TTC549 (cell line): Measurements from ENCODE around the gene RNF212B.

Source experiments
- FAIRE-seq: peaks from 2 replicates; lab custom pipeline; 2012; peaks lifted over from hg19 to GRCh38; lab: Jason Lieb, UNC

RNF212B gene

DNA sequence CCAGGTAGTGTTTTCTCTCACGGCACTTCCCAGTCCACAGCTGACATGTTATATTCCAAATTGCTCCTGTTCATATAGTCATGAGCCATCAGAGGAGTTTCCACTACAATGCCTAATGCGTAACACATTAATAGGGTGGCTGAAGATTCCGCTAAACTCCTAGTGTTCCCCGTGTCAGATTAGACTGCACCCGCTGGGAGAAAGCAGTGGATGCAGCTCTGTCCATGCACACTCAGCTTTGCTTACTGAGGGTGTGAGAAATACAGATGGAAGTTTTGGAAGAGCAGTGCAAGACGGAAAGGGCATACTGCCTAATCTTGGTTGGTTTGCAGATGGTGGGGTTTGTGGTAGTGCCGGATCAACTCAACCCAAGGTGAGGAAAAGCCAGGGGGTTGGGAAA is 59.4 kb downstream of the RNF212B start:
- no peak for FAIRE-seq

DNA sequence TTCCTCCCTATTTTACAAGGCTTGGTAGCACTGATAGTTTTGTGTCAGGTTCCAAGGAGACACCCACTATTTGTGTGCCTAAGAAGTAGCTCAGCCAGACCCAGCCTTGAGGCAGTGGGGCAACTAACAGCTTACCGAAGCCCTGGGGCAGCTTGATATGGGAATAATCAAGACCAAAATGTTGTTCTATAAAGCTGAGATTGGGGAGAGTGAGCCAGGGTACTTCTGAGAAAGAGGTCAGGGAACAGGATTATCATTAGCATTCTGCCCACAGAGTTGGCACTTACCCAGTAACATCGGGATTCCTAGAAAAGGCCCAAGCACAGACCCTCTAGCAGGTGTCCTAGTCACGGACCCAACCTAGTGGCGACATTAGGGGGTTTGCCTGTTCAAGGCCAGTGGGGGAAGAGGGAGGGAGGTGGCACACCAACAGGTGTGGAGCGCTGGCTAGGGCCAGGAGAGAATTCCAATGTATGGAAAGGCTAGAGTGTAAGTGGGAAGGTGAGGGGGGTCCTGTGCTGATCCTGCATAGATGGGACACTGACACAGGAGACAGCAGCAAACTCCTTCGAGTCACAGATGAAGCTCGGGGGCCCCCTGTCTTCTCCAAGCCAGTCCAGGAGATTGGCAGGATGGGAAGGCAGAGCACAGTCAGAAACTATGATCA is 60.0 kb downstream of the RNF212B start:
- FAIRE-seq = no peak

DNA sequence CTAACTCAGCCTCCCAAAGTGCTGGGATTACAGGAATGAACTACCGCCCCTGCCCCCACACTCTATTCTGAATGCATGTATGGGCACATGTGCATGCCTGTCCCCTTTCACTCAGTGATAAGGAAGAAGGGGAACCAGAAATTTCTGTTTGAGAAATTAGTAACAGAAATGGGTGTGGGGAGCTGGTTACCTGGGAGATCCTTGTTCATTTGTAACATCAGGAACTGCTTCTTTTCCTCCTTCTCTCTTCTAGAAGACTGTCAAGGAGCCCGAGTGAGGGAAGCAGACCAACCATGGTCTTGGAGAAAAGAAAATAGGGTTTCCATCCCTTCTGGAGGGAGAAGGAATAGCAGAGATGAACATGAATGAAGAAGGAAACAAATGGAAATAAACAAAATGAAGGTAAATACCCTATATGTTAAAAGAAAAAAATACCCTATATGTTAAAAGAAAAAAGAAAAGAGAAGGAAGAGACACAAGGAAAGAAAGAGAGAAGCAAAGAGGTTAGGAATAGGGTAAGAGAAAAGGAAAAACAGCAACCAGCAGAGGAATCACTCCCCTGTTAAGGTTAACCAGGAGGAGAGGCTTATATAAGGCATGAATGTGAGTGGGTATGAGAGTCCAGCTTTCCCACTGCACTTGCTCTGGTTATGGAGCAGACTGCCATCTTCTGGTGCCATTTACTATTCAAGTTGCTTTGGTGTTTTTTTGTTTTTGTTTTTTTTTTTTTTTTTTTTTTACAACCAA is 61.6 kb downstream of the RNF212B start:
- no peak for FAIRE-seq

DNA sequence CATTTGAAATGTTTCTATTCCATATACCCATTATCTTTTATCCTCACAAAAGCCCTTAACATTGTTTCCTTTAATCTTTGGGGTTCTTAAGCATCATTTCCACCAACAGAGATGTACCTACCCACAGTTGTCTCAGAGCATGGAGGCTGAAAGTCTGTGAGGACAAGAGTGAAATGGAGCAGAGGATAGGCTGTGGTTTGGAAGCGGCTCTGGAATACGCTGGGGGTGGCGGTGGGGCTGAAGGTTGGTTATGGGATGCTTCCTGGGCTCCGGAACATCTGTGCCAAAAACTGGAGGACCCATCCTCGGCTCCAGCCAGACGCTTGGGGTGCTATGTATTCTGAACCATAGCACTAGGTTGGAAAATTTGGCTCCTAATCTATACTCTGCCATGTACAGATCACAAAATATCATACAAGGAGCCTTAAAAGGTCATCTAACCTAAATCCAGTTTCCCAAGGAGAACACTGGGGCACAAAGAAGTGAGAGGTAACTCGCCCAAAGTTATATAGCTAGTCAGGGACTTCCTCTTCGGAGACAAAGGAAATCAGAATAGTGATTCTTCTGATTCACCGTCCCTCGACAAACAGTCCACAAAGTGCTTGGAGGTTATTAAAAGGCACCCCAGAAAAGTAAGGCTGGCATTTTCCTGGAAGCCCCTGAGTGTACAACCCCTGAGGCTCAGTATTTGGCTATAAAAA is 62.4 kb downstream of the RNF212B start:
- no peak for FAIRE-seq

DNA sequence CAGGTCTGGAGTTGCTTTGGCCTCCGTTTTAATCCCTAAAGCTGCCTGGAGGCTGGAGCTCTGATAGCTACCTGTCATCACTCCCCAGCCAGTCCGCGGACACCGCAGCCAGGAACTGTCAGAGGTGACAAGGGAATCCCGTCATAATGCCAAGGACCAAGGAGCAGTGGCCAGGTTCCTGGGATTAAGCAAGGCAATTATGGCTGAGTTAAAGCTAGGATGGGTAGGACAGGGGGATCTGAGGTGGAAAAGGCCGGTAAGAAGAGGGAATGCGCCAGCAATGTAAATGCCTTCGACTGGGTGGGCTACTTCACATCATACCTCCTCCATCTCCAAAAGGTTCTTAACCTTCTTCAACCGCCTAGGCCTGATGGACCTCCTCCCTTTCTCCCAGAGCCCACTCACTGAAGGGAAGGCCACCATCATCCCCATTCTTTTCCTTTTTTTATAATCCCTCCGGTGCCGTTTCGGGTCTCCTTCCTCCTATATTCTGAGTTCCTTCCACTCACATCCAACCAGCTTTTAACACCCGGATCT is 63.0 kb downstream of the RNF212B start:
- FAIRE-seq = no peak

DNA sequence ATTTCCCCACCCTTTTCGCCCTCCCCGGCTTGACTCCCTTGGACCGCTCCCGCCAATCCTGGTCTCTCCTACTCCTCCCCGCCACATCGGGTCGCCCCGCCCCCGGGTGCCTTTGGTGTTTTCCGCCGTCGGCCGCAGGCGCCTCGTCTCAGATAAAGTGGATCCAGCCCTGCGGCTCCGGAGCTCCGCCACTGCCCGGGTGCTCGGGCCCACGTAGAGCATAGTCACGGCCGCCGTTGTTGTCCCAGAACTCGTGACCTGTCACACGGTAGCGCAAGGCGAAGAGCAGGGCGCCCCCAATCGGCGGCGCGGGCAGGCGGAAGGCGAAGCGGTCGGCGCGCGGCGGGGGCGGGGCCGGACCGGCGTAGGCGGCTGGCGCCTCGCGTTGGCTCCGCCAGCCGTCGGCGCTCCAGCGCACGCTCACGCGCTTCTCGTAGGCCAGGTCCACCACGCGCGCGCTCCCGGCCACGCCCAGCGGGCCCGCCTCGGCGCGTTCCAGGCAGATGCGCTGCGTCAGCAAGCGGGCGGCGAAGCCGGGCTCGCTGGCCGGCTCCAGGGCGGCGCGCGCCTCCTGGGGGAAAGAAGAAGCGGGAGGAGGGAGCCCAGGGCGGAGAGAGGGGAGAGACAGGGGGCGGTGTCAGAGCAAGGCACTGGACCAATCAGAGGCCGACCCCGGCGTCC is 63.7 kb downstream of the RNF212B start:
- FAIRE-seq = no peak

DNA sequence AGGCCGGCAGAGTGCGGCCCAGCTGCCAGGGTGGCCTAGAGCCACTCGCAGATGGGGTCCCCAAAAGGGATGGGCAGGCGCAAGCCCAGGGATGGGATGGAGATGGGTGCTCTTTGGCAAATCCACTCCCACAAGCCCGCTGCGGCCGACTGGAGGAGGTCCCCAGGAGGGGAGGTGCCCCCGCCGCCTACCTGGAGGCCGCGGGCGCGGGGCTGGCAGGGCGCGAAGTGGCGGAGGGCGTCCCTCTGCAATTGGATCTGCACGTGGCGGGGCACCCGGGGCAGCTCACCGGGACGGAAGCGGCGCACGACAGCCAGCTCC is 64.2 kb downstream of the RNF212B start:
- no peak for FAIRE-seq

DNA sequence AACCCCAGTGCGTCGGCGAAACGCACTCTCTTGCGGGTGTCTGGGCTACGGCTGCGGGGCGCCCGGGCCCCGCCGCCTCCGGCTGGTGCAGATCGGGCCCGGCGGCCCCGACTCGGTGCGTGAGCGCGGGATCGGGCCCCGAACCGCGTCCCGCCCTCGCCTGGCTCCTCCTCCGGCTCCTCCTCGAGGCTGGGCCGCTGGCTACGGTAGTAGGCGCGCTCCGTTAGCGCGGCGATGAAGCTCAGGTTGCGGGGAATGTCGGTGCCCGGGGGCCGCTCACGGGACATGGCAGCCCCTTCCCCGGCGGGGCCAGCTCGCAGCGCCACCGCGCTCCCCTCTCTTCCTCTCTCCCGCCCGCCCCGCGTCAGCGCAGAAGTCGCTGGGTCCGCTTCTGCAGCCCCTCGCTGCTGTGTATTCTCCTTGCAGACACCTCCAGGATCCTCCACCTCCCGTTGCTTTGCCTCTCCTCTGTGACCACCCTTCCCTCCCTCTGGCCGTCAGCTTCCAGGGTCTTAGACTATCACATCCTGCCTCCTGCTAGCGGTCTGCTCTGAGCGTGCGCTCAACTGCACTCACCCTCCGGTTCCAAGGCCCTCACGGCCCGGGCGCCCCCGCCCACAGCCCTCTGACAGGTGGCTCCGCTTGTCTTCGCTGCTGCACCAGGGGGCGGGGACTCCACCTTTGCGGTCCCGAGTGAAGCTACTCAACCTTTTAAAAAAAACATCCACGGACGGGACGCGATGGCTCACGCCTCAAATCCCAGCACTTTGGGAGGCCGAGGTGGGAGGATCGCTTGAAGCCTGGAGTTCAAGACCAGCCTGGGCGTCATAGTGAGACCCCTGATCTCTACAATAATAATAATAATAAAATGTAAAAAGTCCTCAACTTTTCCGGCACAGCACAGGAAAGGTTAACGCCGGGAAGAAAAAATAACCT is 64.8 kb downstream of the RNF212B start, which contains the start of gene PPP1R3E:
Gene PPP1R3E (minus strand): TSS at position 570 of the 936 bp plus-strand sequence. CDS start 283 bp downstream, at position 287.
- no peak for FAIRE-seq

DNA sequence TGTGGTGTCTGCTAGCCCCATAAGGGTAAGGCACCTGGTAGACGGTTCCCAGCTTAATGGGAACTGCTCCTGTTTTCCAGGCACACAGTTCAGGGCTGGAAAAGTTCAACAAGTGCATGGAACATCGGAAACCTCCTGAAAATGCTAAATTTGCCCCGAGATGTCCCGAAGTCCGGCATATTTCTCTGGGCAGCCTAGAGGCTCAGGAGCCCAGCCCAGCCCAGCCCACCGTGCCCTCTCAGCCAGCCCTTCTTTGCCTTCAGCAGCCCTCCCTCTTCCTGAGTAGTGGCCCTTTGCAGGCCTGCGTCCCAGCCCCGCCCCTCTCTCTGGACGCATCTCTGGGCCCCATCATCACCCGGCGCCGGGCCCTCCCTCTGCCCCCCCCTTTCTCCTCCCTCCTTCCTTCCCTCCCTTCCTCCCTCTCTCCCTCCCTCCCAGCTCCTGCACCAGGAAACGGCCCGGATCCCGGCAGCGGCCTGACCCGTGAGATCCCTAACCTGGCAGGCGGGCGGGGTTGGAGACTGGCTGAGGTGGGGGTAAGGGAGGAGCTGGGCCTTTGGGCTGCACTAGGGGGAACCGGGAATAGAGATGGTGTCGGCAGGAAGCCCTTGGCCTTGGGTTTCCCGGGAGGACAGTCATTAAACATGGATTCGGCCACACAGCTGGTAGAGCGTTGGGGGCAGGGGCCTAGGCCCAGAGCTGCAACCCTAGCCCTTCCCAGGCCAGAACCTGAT is 68.8 kb downstream of the RNF212B start, which contains the start of gene BCL2L2:
Gene BCL2L2 (plus strand): TSS at position 422 of the 734 bp plus-strand sequence. CDS start 935 bp downstream, outside the sequence.
- FAIRE-seq = no peak

DNA sequence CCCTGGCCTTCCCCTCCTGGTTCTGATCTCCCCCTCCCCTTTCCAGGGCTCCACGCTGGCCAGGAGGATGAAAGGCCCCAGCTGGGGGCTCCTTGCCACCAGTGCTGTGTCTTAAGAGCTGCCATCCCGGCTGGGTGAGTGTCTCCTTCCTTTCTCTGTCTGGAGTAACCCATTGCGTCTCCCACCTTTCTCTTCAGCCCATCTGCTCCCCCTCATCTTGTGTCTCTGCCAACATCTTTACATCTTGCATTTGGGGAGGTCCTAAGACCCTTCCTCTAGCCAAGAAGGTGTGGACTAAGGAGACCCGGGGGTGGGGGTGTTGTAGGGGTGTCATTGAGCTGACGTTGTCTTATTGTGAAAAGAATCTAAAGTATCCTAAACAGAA is 69.4 kb downstream of the RNF212B start:
- FAIRE-seq = no peak

DNA sequence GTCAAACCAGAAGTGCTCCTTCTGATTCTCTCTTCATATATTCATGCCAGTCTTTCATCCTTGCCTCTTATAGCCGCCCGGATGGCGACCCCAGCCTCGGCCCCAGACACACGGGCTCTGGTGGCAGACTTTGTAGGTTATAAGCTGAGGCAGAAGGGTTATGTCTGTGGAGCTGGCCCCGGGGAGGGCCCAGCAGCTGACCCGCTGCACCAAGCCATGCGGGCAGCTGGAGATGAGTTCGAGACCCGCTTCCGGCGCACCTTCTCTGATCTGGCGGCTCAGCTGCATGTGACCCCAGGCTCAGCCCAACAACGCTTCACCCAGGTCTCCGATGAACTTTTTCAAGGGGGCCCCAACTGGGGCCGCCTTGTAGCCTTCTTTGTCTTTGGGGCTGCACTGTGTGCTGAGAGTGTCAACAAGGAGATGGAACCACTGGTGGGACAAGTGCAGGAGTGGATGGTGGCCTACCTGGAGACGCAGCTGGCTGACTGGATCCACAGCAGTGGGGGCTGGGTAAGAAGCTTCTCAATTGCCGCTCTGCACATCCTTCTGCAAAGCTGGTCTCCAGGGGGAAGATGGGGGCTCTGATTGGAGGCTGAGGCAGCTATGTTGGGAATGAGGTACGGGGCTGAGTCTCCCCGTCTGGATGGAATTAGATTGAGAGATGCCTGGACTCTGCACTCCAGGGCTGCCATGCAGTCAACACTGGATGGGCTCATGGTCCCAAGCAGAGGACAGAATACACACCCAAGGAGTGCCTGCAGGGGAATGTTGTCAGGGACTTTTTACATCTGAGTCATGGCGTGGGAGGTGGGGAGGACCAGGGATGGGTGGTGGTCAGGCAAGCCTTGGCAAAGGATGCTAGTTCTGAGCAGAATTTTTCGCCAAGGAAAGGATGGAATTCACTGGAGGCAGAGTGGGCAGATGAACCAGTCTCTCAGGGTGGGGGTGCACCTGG is 70.2 kb downstream of the RNF212B start:
- FAIRE-seq = no peak

DNA sequence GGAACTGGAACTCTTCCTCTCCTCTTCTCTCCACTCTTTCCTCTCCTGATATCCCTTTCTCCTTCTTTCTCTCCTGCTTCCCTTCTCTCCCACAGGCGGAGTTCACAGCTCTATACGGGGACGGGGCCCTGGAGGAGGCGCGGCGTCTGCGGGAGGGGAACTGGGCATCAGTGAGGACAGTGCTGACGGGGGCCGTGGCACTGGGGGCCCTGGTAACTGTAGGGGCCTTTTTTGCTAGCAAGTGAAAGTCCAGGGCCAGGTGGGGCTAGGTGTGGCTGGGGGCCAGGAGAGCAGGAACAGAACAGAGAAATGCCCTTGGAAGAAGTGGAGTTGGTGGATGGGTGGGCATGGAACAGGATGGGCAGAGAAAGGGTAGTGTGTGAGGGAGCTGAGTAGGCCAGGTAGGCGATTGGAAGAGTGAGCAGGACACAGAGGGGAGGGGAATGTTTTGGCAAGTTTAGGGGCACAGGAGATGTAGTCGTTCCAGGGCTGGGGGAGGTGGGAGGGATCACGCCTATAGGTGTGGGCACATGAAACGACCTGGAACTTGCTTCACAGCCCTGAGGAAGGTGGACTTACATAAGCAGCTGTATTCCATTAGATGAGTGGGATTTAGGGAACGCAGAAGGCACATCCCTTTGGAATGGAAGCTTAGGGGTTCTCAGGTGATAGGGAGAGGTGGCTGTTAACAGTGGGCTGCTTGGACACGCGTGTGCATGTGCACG is 71.1 kb downstream of the RNF212B start:
- no peak for FAIRE-seq

DNA sequence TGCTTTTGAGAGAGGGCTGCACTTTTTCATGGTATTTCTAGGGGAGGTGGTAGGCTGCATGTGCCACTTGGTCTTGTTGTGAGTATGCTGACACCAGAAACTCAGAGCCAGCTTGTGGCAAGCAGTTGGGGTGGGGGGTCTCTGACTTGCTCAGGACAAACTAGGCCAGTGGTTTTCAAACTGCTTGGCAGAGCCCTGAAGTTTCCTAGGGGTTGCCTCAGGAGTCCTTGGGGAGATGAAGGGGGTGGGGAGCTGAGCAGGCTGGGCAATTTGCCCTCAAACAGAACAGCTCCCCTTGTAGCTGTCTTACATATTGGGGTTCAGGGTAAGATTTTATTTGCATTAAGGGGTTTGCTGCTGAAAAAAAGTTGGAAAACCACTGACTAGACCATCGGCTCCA is 72.8 kb downstream of the RNF212B start:
- no peak for FAIRE-seq

DNA sequence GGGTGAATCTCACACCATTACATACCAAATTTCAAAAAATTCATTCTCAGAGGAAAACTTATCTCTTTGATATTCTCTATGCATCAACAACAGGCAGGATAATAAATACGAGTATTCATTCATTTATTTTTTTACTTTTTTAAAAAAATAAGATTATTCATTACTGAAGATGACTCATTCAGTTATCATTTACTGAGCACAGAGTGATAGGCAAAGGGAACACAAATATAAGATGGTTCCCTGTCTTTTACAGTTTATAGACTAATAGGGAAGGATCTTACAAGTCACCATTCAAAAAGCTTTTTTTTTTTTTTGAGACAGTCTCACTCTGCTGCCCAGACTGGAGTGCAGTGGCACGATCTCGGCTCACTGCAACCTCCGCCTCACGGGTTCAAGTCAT is 78.6 kb downstream of the RNF212B start:
- FAIRE-seq = no peak

DNA sequence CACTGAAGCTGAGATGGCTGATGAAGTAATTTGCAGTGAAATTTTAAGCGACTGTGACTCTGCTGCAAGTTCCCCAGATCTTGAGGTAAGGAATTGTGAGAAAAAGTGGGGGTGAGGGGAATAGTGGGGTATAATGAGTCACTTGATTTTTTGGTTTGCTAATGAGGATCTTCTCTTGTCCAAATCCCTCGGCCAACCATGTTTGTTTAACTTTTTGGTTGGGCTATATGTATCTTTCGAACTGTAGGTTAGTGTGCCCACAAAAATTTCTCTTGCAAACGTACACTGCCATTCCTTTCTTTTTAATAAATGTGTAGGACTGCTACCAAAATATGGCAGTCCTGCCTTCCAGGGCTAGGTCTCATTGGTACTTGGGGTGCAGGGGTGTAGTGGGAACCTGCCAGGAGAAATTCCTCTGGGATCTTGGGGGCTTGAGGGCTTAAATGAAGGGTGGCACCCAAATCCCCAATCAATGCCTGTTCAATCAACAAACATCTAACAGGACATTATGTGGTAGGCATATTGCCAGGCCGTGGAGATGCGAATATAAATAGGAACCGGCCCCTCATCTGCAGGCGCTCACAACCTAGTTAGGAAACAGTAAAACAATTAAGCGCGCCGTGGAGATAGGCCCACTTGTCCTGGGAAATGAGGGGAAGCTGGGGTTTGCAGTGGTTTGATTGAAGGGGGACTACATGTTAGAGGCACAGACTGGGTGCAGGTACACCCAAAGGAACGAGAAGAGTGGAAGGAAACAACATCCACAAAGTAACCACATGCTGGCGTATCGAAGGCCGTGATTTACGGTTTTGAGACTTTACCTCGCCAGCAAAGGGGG is 82.2 kb downstream of the RNF212B start:
- FAIRE-seq = no peak

DNA sequence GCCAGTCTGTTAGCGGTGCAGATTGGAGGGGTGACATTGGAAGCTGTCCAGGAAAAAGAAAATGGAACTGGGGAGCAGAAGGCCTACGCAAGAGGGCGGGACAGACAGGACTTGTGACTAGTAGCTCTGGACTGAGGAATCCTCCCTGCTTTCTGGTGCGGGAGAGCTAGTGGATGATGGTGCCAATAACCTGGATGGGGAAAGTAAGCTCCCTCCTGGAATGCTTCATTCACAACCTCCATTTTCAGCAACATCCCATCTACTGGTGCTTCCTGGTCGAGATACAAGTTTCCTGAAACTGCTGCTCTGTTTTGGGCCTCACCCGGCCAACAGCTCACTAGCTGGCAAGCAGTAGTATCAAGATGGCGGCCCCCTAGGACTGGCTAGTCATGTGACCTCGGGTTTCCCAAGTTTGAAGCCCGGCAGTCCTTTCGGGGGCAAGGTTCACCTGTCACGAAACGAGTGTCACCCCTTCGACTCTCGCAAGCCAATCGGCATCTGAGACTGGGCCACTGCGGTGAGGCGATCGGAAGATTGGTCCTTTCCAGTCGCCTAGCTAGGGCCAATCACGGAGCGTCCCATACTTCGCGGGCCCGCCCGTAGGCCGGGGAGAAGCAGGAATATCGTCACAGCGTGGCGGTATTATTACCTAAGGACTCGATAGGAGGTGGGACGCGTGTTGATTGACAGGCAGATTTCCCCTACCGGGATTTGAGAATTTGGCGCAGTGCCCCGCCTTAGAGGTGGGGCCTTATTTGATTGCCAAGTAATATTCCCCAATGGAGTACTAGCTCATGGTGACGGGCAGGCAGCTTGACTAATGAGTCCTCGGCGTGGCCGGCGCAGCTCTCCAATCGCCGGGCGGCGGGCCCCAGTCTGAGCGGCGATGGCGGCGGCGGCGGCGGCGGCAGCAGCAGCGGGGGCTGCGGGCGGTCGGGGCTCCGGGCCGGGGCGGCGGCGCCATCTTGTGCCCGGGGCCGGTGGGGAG is 83.1 kb downstream of the RNF212B start, which contains the start of gene PABPN1:
Gene PABPN1 (plus strand): TSS at position 874 of the 988 bp plus-strand sequence. CDS start 13 bp downstream, at position 887.
- FAIRE-seq = peak; percentile 97
